ENCODE results near the gene PLCB3. TPM values are rescaled to one million over a fixed set of nuclear protein-coding genes. Genes with fewer than 3 reads are reported as not detected.
A peak's percentile ranks its signal among the peaks of the same experiment; 100 is the strongest.
"Not testable (repeated sequence)": the region's sequence is repeated elsewhere in the genome, so short reads cannot be mapped to it uniquely, and the experiment has no call there.

Gene PLCB3
- total RNA-seq, 1 experiment from 2014 or later = 45.3 TPM

DNA sequence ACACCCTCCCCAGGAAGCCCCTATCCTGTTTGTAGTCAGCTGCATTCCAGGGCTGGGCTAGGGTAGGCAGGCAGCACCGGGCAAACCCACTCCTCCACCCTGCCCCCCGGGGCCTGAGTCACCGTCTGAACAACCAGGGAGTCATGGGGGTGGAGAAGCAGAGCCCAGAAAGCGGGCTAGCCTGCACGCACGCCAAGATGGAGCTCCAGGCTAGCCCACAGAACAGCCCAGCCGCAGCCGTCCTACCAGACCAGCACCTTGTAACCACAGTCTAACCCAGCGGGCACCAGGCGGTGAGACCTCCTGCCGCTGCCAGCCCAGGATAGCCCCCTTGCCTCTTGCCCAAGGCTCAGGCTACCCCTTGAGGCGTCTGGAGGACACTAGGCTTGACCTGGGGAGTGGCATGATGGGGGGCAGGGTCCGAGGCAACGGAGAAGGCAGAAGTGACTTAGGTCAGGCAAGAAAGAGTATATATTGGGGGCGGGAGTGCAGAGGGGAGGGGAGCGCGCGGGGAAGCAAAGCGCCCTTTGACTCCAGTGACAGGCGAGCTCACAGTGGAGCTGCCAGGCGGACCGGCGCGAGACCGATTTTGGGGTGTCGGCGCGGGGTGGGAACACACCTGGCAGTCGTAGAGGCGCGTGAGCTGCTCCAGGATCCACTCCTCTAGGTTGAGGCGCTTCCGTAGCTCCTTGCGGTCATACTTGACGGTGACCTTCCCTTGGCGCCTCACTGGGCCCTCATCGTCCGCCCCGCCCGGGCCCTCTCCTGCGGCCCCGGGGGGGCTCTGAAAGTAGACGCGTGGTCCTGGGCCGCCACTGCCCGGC, 5.3 kb upstream of the PLCB3 start:
- peaks cover 12% of the 10 kb centered on the region for H3K36me3 ChIP-seq (ENCODE audit: insufficient read depth, low read length, poor library complexity, severe bottlenecking)
- peak overlapping the region; percentile 92 for H3K27ac ChIP-seq (ENCODE audit: low read depth, low read length, poor library complexity, severe bottlenecking)
- peak overlapping the region; percentile 99 for H3K4me3 ChIP-seq (ENCODE audit: low read depth, low read length, poor library complexity, severe bottlenecking)
- intact Hi-C loops (cut with micrococcal nuclease; ENCODE audit: unreplicated experiment) = loop anchor here (5.0 kb wide), 1 partner anchor 39 kb away; the partner anchor contains the start of gene FERMT3
- no peaks in the 10 kb centered on the region for H3K27me3 ChIP-seq (replicated peaks; ENCODE audit: insufficient read depth, low read depth, low read length, poor library complexity)
- ChIA-PET POLR2A (ENCODE audit: low non-redundant PET) (interaction anchor here (0.5 to 0.7 kb wide), 2 partner anchors 60 to 96 kb away, joined by 3 to 4 read pairs; partner anchors contain the start of gene STIP1), CTCF (interaction anchor here (0.5 to 1.6 kb wide), 2 partner anchors 41 to 109 kb away, joined by 3 to 4 read pairs; no protein-coding TSS in a partner anchor)
- peaks cover 32% of the 10 kb centered on the region for H3K4me1 ChIP-seq (ENCODE audit: insufficient read depth, low read length, poor library complexity, severe bottlenecking)
- no TSS peak for BruUV-seq (replicated peaks)
- no peak for TF ChIP-seq EZH2 (IDR thresholded peaks at IDR 0.05; ENCODE audit: borderline replicate concordance, low read depth, low read length, poor library complexity, severe bottlenecking)
- no peak for TF ChIP-seq CTCF (conservative IDR thresholded peaks at IDR 0.05; ENCODE audit: low read depth, low read length)
- H3K9me3 ChIP-seq (ENCODE audit: low read depth, low read length, poor library complexity, severe bottlenecking) = no peaks in the 10 kb centered on the region
- peak; percentile 84 for DNase-seq (ENCODE audit: low spot score)

DNA sequence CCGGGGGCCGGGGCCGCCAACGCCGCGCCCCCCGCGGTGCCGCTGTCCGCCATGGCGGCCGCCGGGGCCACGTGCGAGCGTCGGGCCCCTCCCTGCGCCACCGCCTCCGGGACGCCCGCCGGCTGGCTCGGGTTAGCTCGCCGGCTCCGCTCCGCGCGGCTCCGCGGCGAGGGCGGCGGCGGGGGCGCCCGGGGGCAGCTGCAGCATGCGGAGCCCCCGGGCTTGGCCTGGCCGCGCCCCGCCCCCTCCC, 4.8 kb upstream of the PLCB3 start:
- DNase-seq (ENCODE audit: low spot score); H3K27me3 ChIP-seq (replicated peaks; ENCODE audit: insufficient read depth, low read depth, low read length, poor library complexity); POLR2A ChIA-PET (ENCODE audit: low non-redundant PET); H3K9me3 ChIP-seq (ENCODE audit: low read depth, low read length, poor library complexity, severe bottlenecking); BruUV-seq (replicated peaks): not testable (repeated sequence)
- Histone ChIP-seq H3K4me1 (ENCODE audit: insufficient read depth, low read length, poor library complexity, severe bottlenecking) (peaks cover 32% of the 10 kb centered on the region), H3K36me3 (ENCODE audit: insufficient read depth, low read length, poor library complexity, severe bottlenecking) (peaks cover 12% of the 10 kb centered on the region), H3K27ac (ENCODE audit: low read depth, low read length, poor library complexity, severe bottlenecking) (peak overlapping the region; percentile 92), H3K4me3 (ENCODE audit: low read depth, low read length, poor library complexity, severe bottlenecking) (peak overlapping the region; percentile 99)
- CTCF ChIA-PET = interaction anchor here (0.6 kb wide), 1 partner anchor 42 kb away, joined by 3 read pairs; no protein-coding TSS in a partner anchor
- intact Hi-C loops (cut with micrococcal nuclease; ENCODE audit: unreplicated experiment) = loop anchor here (5.0 kb wide), 1 partner anchor 39 kb away; the partner anchor contains the start of gene FERMT3

DNA sequence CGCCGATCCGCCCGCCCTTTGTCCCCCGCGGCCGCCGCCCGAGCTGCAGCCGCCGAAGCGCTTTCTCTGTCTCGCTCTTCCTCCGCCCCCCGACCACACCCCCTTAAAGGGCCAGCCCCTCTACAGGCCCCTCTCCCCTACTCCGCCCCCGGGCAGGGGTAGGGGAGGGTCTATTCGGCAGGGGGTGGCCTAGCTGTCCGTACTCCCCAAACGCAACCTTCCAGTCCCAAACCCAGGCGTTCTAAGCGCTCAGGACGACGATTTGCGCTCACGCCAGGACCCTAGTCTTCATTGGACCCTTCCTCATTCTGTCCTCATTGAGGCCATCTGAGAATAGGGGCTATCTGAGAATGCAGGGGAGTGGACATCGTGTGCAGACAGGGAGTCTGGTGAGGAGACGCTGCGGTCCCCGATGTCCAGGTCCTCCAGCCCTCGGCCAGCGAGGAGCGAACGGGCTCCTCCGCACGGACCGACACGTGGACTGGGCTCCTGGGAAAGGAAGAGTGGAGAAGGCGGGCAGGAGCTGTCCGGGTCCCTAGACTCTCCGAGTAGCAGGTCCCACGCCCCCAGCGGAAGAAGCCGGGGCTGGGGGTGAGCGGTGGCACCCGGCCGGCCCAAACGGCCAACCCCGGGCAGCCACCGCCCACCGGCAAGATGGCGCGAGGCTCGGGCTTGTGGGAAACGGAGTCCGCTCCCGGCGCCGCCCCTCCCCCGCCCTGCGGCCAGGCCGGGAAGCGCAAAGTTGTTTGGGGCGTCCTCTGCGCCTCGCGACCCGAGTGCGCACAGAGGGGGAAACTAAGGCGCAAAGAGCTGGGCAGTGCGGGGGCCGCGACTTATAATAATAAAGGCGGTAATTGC, 4.2 kb upstream of the PLCB3 start, which contains the start of gene PPP1R14B:
Gene PPP1R14B, minus strand, starts transcription at position 73 of the 858 bp plus-strand sequence. CDS start 270 bp downstream, outside the sequence.
- Histone ChIP-seq H3K36me3 (ENCODE audit: insufficient read depth, low read length, poor library complexity, severe bottlenecking) (peaks cover 12% of the 10 kb centered on the region), H3K4me1 (ENCODE audit: insufficient read depth, low read length, poor library complexity, severe bottlenecking) (peaks cover 32% of the 10 kb centered on the region), H3K27ac (ENCODE audit: low read depth, low read length, poor library complexity, severe bottlenecking) (peak within 1 kb of the TSS; percentile 92), H3K9me3 (ENCODE audit: low read depth, low read length, poor library complexity, severe bottlenecking) (no peaks in the 10 kb centered on the region), H3K27me3 (replicated peaks; ENCODE audit: insufficient read depth, low read depth, low read length, poor library complexity) (no peaks in the 10 kb centered on the region), H3K4me3 (ENCODE audit: low read depth, low read length, poor library complexity, severe bottlenecking) (peak within 1 kb of the TSS; percentile 99)
- ChIA-PET POLR2A (ENCODE audit: low non-redundant PET) (no interaction called here), CTCF (interaction anchor here (0.6 kb wide), 1 partner anchor 43 kb away, joined by 3 read pairs; no protein-coding TSS in a partner anchor)
- BruUV-seq (replicated peaks) = no TSS peak
- peak; percentile 95 for DNase-seq (ENCODE audit: low spot score)
- intact Hi-C loops (cut with micrococcal nuclease; ENCODE audit: unreplicated experiment) = loop anchor here (5.0 kb wide), 1 partner anchor 40 kb away; the partner anchor contains the start of gene FERMT3
- TF ChIP-seq CTCF (conservative IDR thresholded peaks at IDR 0.05; ENCODE audit: low read depth, low read length) (no peak), EZH2 (IDR thresholded peaks at IDR 0.05; ENCODE audit: borderline replicate concordance, low read depth, low read length, poor library complexity, severe bottlenecking) (no peak)
